Measurements from ENCODE around the gene ASB14. TPM values are rescaled to one million over a fixed set of nuclear protein-coding genes. Genes with fewer than 3 reads are reported as not detected.

The ASB14 gene
- total RNA-seq, 1 donor from 2014 or later: not detected

GRCh38 chr3:57287205-57287604 lies 5.3 kb downstream of the ASB14 start:
- H3K27ac Mint-ChIP-seq: no peak overlapping the region
- intact Hi-C loops (cut with micrococcal nuclease): no loop called here
- no peak for DNase-seq (ENCODE audit: low spot score)
- H3K4me1 Mint-ChIP-seq (ENCODE audit: low read depth): no peaks in the 10 kb centered on the region
- no peak overlapping the region for H3K4me3 Mint-ChIP-seq
- peaks cover 7% of the 10 kb centered on the region for H3K9me3 Mint-ChIP-seq
- H3K36me3 Mint-ChIP-seq (ENCODE audit: low read depth): no peaks in the 10 kb centered on the region
- peaks cover 13% of the 10 kb centered on the region for H3K27me3 Mint-ChIP-seq (ENCODE audit: insufficient read depth)

GRCh38 chr3:57283334-57283733 lies 9.2 kb downstream of the ASB14 start:
- Mint-ChIP-seq H3K4me3 (no peak overlapping the region), H3K4me1 (ENCODE audit: low read depth) (no peaks in the 10 kb centered on the region), H3K27me3 (ENCODE audit: insufficient read depth) (peaks cover 3% of the 10 kb centered on the region), H3K36me3 (ENCODE audit: low read depth) (no peaks in the 10 kb centered on the region), H3K27ac (no peak overlapping the region), H3K9me3 (peaks cover 7% of the 10 kb centered on the region)
- DNase-seq (ENCODE audit: low spot score): no peak
- intact Hi-C loops (cut with micrococcal nuclease): no loop called here

- H3K4me3 Mint-ChIP-seq: no peak overlapping the region
- no peaks in the 10 kb centered on the region for H3K36me3 Mint-ChIP-seq (ENCODE audit: low read depth)
- DNase-seq (ENCODE audit: low spot score): no peak
- intact Hi-C loops (cut with micrococcal nuclease): no loop called here
- no peak overlapping the region for H3K27ac Mint-ChIP-seq
- H3K9me3 Mint-ChIP-seq: peaks cover 6% of the 10 kb centered on the region
- H3K4me1 Mint-ChIP-seq (ENCODE audit: low read depth): no peaks in the 10 kb centered on the region
- H3K27me3 Mint-ChIP-seq (ENCODE audit: insufficient read depth): peaks cover 3% of the 10 kb centered on the region
Observed at GRCh38 chr3:57281715-57282114, 10.8 kb downstream of the ASB14 start.

GRCh38 chr3:57279685-57280084 lies 12.8 kb downstream of the ASB14 start:
- Mint-ChIP-seq H3K4me1 (ENCODE audit: low read depth) (no peaks in the 10 kb centered on the region), H3K4me3 (no peak overlapping the region), H3K27me3 (ENCODE audit: insufficient read depth) (no peaks in the 10 kb centered on the region), H3K36me3 (ENCODE audit: low read depth) (peaks cover 2% of the 10 kb centered on the region), H3K9me3 (no peaks in the 10 kb centered on the region), H3K27ac (no peak overlapping the region)
- no peak for DNase-seq (ENCODE audit: low spot score)
- intact Hi-C loops (cut with micrococcal nuclease): no loop called here

GRCh38 chr3:57278237-57278636 lies 14.2 kb downstream of the ASB14 start:
- peaks cover 4% of the 10 kb centered on the region for H3K36me3 Mint-ChIP-seq (ENCODE audit: low read depth)
- H3K27me3 Mint-ChIP-seq (ENCODE audit: insufficient read depth): no peaks in the 10 kb centered on the region
- DNase-seq (ENCODE audit: low spot score): no peak
- H3K9me3 Mint-ChIP-seq: no peaks in the 10 kb centered on the region
- intact Hi-C loops (cut with micrococcal nuclease): no loop called here
- H3K4me1 Mint-ChIP-seq (ENCODE audit: low read depth): no peaks in the 10 kb centered on the region
- H3K4me3 Mint-ChIP-seq: no peak overlapping the region
- no peak overlapping the region for H3K27ac Mint-ChIP-seq

GRCh38 chr3:57275393-57275792 lies 17.1 kb downstream of the ASB14 start:
- Mint-ChIP-seq H3K9me3 (no peaks in the 10 kb centered on the region), H3K4me3 (no peak overlapping the region), H3K27ac (no peak overlapping the region), H3K36me3 (ENCODE audit: low read depth) (peaks cover 14% of the 10 kb centered on the region), H3K27me3 (ENCODE audit: insufficient read depth) (no peaks in the 10 kb centered on the region), H3K4me1 (ENCODE audit: low read depth) (no peaks in the 10 kb centered on the region)
- no peak for DNase-seq (ENCODE audit: low spot score)
- intact Hi-C loops (cut with micrococcal nuclease): no loop called here

GRCh38 chr3:57274845-57275244 lies 17.6 kb downstream of the ASB14 start:
- Mint-ChIP-seq H3K27ac (no peak overlapping the region), H3K36me3 (ENCODE audit: low read depth) (peaks cover 14% of the 10 kb centered on the region), H3K4me3 (no peak overlapping the region), H3K9me3 (no peaks in the 10 kb centered on the region), H3K27me3 (ENCODE audit: insufficient read depth) (no peaks in the 10 kb centered on the region), H3K4me1 (ENCODE audit: low read depth) (no peaks in the 10 kb centered on the region)
- intact Hi-C loops (cut with micrococcal nuclease): no loop called here
- DNase-seq (ENCODE audit: low spot score): no peak

GRCh38 chr3:57268416-57268815 lies 24.1 kb downstream of the ASB14 start:
- Mint-ChIP-seq H3K9me3 (peaks cover 12% of the 10 kb centered on the region), H3K4me3 (no peak overlapping the region), H3K27me3 (ENCODE audit: insufficient read depth) (no peaks in the 10 kb centered on the region), H3K27ac (no peak overlapping the region), H3K36me3 (ENCODE audit: low read depth) (peaks cover 55% of the 10 kb centered on the region), H3K4me1 (ENCODE audit: low read depth) (no peaks in the 10 kb centered on the region)
- DNase-seq (ENCODE audit: low spot score): no peak
- intact Hi-C loops (cut with micrococcal nuclease): no loop called here

GRCh38 chr3:57261929-57262328 lies 30.6 kb downstream of the ASB14 start:
- peaks cover 61% of the 10 kb centered on the region for H3K36me3 Mint-ChIP-seq (ENCODE audit: low read depth)
- no peak for DNase-seq (ENCODE audit: low spot score)
- H3K27ac Mint-ChIP-seq: no peak overlapping the region
- no peak overlapping the region for H3K4me3 Mint-ChIP-seq
- intact Hi-C loops (cut with micrococcal nuclease): no loop called here
- H3K9me3 Mint-ChIP-seq: peaks cover 15% of the 10 kb centered on the region
- H3K4me1 Mint-ChIP-seq (ENCODE audit: low read depth): no peaks in the 10 kb centered on the region
- H3K27me3 Mint-ChIP-seq (ENCODE audit: insufficient read depth): no peaks in the 10 kb centered on the region

GRCh38 chr3:57261119-57261518 lies 31.4 kb downstream of the ASB14 start:
- intact Hi-C loops (cut with micrococcal nuclease): no loop called here
- Mint-ChIP-seq H3K27ac (no peak overlapping the region), H3K9me3 (peaks cover 15% of the 10 kb centered on the region), H3K4me3 (no peak overlapping the region), H3K4me1 (ENCODE audit: low read depth) (no peaks in the 10 kb centered on the region), H3K36me3 (ENCODE audit: low read depth) (peaks cover 54% of the 10 kb centered on the region), H3K27me3 (ENCODE audit: insufficient read depth) (no peaks in the 10 kb centered on the region)
- DNase-seq (ENCODE audit: low spot score): no peak

- DNase-seq (ENCODE audit: low spot score): no peak
- Mint-ChIP-seq H3K9me3 (no peaks in the 10 kb centered on the region), H3K36me3 (ENCODE audit: low read depth) (peaks cover 34% of the 10 kb centered on the region), H3K27ac (no peak overlapping the region), H3K4me1 (ENCODE audit: low read depth) (no peaks in the 10 kb centered on the region), H3K4me3 (no peak overlapping the region), H3K27me3 (ENCODE audit: insufficient read depth) (no peaks in the 10 kb centered on the region)
- intact Hi-C loops (cut with micrococcal nuclease): no loop called here
Observed at GRCh38 chr3:57257678-57258077, 34.8 kb downstream of the ASB14 start.

GRCh38 chr3:57256844-57257243 lies 35.6 kb downstream of the ASB14 start:
- no peak for DNase-seq (ENCODE audit: low spot score)
- no peak overlapping the region for H3K4me3 Mint-ChIP-seq
- intact Hi-C loops (cut with micrococcal nuclease): no loop called here
- no peaks in the 10 kb centered on the region for H3K27me3 Mint-ChIP-seq (ENCODE audit: insufficient read depth)
- peaks cover 33% of the 10 kb centered on the region for H3K36me3 Mint-ChIP-seq (ENCODE audit: low read depth)
- no peak overlapping the region for H3K27ac Mint-ChIP-seq
- no peaks in the 10 kb centered on the region for H3K4me1 Mint-ChIP-seq (ENCODE audit: low read depth)
- no peaks in the 10 kb centered on the region for H3K9me3 Mint-ChIP-seq

- Mint-ChIP-seq H3K27ac (no peak overlapping the region), H3K9me3 (no peaks in the 10 kb centered on the region), H3K4me3 (no peak overlapping the region), H3K27me3 (ENCODE audit: insufficient read depth) (no peaks in the 10 kb centered on the region), H3K36me3 (ENCODE audit: low read depth) (peaks cover 27% of the 10 kb centered on the region), H3K4me1 (ENCODE audit: low read depth) (no peaks in the 10 kb centered on the region)
- DNase-seq (ENCODE audit: low spot score): no peak
- intact Hi-C loops (cut with micrococcal nuclease): no loop called here
Observed at GRCh38 chr3:57252404-57252803, 40.1 kb downstream of the ASB14 start.

- H3K4me1 Mint-ChIP-seq (ENCODE audit: low read depth): no peaks in the 10 kb centered on the region
- peaks cover 42% of the 10 kb centered on the region for H3K36me3 Mint-ChIP-seq (ENCODE audit: low read depth)
- DNase-seq (ENCODE audit: low spot score): no peak
- H3K4me3 Mint-ChIP-seq: no peak overlapping the region
- no peaks in the 10 kb centered on the region for H3K27me3 Mint-ChIP-seq (ENCODE audit: insufficient read depth)
- intact Hi-C loops (cut with micrococcal nuclease): no loop called here
- H3K27ac Mint-ChIP-seq: no peak overlapping the region
- no peaks in the 10 kb centered on the region for H3K9me3 Mint-ChIP-seq
Observed at GRCh38 chr3:57244946-57245345, 47.5 kb downstream of the ASB14 start.

Data from activated T-helper 1 cell treated with anti-CD3 and anti-CD28 coated beads, Interleukin-12 subunit alpha, Interleukin-12 subunit beta, Interleukin-2, Interleukin-4 antibody, amounts not matched to agents 30 ng/mL and 10 ng/mL and 1 ng/mL, durations not matched to agents 14 hours and 24 hours and 36 hours (primary cell).